Loucy (cell line): ENCODE measurements around the gene PRR23A.

Source experiments
- EZH2phosphoT487 ChIP-seq: fragments of 200-600 bp; IDR thresholded peaks from 2 replicates; pipeline ENCODE4 v1.6.1; 2018; ENCODE audit warnings: antibody characterized with exemption, mild to moderate bottlenecking, moderate library complexity, borderline replicate concordance
- TF ChIP-seq, protein P1 (sequence below): fragments of 200-600 bp; sonication (generic); conservative IDR thresholded peaks from 2 replicates; pipeline ENCODE4 v1.5.1; 2014; ENCODE audit warnings: mild to moderate bottlenecking, antibody characterized with exemption, low read length

DNA sequence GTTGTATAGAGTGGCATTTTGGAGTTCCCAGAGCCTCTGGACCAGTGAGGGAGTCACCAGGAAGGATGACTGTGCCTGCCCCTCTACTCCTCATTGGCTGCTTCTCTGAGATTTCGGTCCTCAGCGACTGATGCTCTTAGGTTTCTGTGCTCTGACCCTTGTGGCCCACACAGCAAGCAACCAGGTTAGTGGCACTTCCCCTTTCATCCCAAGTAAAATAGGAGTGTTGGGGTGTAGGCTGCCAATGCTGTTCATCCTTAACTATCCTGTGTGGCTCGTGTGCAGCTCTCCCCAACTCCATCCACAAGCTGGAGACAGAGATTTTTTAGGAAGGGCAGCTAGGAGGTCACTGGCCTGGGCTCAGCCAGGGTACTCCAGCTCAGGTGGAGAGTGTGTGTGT, 21.3 kb downstream of the PRR23A start:
- TF ChIP-seq, protein P1, sequence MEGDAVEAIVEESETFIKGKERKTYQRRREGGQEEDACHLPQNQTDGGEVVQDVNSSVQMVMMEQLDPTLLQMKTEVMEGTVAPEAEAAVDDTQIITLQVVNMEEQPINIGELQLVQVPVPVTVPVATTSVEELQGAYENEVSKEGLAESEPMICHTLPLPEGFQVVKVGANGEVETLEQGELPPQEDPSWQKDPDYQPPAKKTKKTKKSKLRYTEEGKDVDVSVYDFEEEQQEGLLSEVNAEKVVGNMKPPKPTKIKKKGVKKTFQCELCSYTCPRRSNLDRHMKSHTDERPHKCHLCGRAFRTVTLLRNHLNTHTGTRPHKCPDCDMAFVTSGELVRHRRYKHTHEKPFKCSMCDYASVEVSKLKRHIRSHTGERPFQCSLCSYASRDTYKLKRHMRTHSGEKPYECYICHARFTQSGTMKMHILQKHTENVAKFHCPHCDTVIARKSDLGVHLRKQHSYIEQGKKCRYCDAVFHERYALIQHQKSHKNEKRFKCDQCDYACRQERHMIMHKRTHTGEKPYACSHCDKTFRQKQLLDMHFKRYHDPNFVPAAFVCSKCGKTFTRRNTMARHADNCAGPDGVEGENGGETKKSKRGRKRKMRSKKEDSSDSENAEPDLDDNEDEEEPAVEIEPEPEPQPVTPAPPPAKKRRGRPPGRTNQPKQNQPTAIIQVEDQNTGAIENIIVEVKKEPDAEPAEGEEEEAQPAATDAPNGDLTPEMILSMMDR: no peak
- no peak for TF ChIP-seq EZH2phosphoT487
